GM20431 (cell line): ENCODE data around the gene CADPS.

Source experiments
- in situ Hi-C: fragments of 300-500 bp; cut with MseI, MboI; formaldehyde crosslinking; loops from one replicate; pipeline ENCODE4 v1.15.0; 2020; ENCODE audit warnings: low sequenced_read_pairs; ENCODE audit not compliant: unreplicated experiment

CADPS gene

DNA sequence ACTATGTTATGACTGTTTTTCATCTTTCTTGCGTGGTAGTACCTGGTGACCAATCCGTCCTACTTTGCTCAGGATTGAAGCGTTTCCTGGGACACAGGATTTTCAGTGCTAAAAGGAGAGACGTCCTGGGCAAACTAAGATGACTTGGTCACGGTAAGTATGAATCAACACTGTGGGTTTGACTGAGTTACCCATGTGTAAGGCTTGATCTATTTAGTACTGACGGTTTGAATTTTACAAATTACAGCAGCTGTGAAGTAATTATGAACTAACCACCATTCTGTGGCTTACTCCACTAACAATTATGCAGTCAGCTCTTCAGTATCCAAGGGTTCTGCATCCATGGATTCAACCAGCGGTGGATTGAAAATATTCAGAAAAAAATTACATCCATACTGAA lies 328.9 kb downstream of the CADPS start:
- in situ Hi-C loops: no loop called here

DNA sequence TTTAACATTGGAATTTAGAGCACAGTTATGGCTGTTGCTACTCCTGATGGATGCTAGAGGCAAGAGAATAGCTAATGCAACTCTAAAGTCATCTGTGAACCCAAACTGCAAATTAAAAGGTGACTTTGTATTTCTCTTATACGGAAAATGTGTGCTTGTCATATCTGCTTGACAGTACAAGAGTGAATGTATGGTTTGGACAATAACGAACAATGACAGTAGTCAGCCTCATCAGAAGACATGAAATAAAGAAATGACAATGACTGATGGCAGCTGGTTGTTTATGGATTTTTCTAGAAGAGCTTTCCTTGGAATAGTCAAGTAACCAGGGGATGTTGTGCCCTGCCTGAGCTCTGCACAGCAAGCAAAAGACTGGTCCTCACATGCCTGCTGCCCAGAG lies 333.0 kb downstream of the CADPS start:
- in situ Hi-C loops: no loop called here

DNA sequence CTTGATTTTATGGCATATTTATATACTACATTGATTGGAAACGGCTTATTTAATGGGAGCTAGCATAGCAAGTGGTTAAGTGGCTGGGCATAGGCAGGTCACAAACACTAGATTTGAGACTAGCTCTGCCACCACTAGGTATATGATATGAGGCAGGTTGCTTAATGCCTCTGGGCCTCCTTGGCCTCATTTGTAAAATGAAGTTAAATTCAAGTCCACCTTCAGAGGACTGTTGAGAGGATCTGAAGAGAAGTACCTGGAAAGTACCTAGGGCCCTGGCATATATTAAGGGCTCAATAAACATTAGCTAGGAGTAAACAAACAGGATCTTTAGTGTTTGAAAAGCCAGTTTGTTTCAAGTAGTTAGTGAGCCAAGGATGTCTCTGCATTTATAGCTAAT lies 335.5 kb downstream of the CADPS start:
- in situ Hi-C loops: no loop called here

DNA sequence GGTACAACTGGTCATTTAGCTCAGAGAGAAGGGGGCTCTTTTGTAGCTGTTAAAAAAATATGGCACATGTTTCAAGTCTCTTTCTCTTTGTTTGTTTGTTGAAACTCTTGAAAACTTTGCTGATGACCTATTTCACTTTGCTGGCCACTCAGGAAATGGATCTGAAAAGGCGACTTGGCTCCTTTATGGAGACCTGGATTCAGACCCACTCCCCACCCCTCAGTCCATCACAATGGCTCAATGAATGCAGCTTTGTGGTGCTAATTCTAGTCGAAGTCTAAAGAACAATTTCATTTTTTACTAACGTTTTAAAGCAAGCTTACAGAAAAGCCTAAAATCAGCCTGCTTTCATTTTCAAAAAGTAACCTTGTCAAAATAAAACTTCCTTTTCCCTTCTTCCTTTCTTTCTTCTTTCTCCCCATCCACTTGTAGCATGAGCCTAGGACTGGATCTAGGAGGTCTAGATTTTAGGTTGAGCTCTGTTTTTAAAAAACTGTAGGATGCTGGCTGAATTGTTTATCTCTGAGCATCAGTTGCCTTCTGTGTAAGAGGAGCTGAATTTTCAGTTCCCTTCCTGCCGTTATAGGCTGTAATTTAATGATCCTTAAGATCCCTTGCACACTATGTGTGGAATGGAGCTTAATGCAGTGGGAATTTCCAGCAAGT lies 336.4 kb downstream of the CADPS start:
- in situ Hi-C loops: no loop called here

DNA sequence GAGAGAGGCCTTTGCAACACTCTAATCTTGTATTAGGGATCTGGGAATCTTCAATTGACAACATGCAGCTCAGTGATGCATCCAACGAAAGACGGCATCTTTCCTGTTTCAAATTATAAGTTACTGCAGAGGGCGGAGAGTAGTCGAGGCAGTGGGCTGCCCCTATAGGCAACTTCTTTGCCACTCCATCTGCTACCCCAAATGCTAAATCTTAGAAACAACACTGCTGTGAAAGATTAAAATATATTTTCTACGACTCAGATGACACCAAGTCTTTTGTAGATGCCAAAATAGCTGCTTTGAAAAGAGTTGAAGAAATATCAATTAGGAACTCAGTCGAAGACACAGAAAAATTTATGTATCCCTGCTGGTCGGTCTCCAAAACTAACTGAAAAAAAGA lies 340.9 kb downstream of the CADPS start:
- in situ Hi-C loops: no loop called here

DNA sequence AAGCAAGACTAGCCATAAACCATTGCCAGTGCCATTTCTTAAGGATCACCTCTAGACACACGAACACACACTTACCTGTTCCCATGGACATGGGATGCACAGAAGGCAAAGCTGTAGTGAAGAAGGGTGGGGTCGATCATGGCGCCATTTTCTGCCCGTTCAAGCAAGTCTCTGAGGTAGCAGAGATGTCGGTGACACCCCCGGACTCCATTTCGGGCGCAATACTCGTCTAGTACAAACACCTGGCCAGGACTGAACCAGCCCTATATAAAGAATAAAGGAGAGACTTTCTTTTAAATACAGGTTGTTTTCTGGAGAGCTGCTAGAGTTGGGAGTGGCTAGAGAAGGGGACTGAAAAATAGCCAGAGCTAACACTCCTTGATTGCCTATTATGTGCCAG lies 342.4 kb downstream of the CADPS start:
- in situ Hi-C loops: no loop called here

DNA sequence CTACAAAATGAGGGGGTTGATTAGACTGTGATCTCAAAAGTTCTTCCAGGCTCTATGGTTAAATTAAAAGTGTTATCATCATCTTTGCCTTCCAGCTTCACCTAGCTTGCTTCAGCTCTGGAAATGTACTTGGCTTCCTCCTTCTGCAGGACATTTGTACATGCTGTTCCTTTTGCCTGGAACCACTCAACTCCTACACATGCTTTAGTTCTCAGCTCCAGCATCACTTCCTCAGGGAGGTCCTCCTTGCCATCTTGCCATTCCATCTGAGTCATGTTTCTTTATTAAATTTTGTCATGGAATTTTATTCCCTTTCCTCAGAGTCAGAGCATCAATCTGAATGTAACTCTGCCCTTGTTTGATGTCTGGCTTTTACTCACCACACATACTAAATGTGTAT lies 343.2 kb downstream of the CADPS start:
- in situ Hi-C loops: no loop called here

DNA sequence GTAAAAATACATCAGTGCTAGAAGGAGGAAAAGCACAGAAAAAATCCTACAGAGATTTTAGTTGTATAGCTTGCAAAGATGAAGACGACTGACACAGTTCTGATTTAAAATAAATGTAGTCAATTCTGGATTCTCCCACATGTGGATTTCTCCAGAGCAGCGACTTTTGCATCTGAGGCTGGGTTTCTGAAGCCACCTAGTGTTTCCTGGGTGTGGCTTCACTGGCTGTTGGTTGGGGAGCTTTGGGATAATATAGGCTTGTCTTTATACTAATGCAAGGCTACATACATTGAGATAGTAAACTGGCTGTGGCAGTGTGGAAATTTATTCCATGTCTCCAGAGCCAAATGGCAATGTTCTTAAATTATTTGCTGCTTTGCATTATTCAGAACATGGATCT lies 343.7 kb downstream of the CADPS start:
- in situ Hi-C loops: no loop called here

DNA sequence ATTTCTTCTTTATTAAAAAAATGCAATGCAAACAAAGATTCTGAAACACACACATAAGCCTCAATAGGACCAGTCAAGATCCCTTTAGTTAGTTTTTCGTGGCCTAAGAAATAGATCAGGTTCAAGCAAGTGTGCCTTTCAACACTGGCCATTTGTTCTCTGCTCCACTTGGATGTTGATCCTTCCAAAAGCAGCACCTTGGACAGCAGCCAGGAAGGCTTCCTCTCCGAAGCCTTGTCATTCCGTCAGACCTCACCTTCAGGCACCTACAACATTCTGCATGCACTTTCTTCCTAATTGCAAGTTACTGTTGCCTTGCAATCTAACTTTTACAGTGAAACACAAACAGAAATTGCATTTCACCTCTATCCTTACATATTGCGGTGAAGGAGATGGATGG lies 346.0 kb downstream of the CADPS start:
- in situ Hi-C loops: no loop called here

DNA sequence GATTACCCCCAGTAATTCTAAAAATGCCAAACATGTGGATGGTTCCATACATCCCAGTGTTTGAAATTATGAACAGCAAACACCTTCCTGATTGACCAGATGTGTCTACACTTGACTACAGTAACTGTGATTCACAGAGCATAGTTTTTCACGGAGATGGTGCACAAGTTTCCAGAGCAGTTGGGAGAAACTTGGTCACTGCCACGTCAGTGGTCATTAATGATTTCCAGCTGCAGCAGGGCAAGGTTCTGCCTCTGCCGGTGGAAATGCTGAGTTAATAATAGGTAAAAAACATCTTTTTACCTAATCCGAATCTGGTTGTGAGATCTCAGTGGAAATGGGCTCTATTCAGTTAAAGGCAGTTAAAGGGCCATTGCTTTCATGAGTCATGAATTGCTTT lies 347.7 kb downstream of the CADPS start:
- in situ Hi-C loops: no loop called here

DNA sequence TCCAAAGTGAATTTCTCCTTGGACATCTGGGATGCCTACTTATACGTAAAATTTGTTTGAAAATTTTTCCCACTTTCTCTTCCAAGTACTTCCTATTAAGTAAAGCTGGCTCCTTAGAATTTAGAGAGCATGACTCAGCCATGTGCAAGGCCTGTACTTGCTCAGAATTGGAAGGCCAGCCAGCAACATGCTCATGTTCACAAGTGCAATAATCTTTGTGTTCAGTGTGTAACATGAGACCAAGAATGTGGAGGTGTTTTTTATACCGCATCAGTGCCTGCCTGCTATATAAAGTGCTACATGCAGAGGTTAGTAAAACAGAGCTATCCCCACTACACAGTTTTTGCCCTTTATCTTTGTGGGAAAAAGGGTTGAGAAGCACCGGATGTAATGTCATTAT lies 349.9 kb downstream of the CADPS start:
- in situ Hi-C loops: no loop called here

DNA sequence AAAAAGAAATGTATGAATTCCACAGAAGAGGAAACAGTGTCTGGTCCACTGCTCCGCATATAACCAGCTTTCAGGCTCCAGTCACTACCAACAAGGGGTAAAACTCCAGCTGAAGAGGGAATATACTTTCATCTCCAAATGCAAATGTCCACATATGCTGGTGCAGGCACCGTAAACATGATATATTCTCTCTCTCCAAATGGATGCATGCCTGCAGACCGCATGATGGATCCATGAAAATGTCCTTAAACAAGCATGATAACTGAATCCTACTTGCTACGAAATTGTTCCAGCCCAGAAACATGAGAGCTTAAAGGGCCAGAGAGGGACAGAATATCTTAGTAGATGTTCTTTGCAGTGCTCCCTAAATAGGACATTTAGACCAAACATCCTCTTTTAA lies 351.5 kb downstream of the CADPS start:
- in situ Hi-C loops: no loop called here

DNA sequence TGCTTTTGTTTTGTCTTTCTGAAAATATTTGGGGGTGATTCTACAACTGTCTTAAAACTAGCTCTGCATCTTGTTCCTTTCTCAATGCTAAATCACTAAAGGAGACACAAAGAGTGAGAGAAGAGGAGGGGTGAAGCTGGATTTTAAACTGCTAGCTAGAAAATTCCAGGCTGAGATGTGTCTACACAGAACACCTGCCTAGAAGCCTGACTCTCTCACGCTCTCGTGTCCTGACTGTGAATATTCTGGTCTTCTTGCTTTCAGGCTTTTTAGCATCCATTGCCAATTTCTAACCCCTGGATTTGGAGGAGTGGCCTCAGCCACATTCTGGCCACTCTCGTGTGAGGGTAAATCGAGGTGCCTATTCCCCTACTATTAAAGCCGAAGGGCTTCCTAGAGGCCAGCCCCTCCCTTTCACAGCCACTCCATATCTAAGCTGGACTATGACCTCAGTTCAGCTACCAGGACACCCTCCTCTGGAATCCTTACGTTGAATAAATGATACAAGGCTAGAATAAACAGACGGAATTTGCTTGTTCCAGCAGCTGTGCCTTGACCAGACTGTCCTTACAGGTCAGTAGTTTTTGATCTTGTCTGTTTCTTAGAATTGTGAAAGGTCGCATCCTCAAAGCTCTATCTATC lies 353.6 kb downstream of the CADPS start:
- in situ Hi-C loops: no loop called here

DNA sequence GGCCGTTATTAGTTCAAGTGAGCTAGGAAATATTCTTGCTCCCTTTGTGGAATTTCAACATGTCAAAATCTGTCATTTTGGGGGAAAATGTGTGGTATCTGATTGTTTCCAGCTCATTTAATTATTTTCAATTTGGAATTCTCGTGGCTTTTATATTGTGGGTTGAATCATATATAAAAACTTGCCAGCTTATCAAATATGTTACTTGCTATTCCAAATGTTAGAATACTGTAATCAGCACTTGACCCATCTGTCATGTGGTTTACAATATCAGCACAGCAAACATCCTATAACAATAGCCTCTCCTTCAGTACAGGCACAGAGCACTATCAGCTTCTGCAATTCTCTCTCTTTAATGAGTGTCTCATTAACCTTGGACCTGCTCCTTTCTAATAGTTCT lies 371.7 kb downstream of the CADPS start:
- in situ Hi-C loops: no loop called here

DNA sequence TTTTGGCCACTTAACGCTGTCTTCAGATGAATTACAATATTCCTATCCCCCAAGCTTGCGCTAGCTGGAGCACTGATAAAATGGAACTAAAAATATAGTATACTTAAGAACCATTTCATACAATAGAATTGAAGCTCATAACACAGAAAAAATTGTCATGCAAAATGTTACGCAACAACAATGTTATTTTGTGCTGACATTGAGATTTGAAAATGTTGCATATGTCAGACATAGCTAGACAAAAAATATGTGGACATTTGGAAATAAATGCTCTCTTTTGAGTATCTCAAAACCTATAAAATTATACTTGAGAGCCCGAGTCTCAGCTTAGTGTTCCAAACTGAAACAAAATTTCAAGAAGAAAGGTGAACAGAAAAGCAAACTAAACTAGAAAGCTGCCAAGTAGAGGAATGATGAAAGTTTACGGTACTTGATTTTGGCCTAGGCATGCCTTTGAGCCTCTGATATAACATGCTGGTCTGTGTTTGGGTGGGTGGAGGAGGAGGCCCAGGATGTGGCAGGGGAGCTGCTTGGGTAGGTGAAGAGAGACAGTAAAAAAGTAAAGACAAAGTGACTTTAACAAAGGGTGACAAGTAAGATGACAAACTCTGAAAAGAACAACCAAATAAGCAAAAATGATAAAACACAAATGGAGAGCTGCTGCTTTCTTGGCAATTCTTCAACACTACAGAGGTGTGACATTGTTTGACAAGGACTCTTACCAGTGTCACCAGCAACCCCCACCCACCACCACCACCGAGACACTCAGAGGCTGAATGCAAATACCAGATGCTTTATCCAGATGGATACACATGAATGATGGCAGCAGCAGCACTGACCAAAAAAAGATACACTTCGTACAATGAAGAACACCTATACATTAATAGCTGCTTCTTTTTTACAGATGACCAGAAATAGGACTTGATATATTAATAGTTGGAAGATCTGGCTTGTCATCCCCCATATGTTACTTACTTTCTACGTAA lies 372.6 kb downstream of the CADPS start:
- in situ Hi-C loops: no loop called here

DNA sequence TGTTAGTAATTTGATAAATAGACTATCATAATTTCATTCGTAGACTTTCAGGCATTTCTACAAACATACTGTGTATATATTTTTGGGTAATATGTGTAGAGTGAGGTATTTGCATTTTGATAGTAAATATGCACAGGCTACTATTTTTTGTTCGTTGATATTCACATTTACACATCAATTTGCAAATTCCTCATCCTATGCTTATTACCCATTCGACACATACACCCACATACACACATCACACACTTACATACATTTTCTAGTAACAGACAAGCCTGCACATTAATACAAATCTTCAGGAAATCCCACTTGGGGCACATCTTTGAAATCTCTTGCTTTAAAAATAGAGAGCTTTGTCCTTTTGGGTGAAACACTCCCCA lies 373.9 kb downstream of the CADPS start:
- in situ Hi-C loops: no loop called here

DNA sequence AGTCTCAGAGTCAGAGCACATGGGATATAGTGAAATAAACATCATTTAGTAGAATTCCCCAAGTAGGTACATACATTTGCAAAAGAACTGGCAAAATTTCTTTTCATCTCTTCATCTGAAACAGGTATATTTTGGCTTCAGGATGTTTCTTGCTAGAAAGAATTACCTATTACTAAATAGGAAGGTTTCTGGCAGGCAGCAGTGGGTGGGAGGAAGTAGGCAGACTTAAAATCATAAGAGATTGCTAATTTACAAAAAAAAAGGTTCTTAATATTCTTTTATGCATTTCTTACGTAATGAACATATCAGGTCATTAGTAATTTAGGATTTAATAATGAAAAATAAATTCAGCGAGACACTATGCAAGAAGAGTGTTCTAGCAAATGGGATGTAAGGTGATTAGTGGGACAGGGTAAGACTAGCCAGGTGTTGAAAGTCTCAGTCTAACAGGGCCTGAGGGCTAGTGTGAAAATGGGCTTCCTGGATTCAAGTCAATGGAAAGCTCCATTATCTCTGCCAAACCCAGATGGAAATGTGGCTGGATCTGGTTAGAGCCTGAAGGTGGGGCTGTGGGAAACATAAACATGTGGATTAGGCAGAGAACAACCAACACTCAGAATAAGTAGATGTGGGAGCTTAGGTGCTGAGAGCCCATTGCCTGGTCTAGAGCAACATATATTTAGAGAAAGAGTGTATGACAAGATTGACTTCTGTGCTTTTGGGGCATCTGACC lies 374.5 kb downstream of the CADPS start:
- in situ Hi-C loops: no loop called here

DNA sequence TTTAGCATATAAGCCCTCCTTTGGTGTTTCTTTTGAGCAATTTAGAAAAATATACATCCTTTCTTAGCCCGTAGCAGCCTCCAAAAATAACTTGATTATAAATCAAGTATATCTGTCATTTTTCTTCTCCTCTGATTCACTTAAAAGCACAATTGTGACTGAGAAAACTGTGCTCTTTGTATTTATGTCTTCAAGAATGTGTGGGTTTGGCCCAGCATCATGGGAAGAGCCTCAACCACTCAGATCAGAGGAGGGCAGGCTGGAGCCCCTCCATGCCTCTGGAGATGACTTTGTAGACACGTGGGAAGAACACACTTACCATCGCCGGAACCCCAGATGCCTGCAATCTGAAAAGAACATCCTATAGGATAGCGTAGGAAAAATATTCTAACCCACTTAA lies 378.1 kb downstream of the CADPS start:
- in situ Hi-C loops: no loop called here

DNA sequence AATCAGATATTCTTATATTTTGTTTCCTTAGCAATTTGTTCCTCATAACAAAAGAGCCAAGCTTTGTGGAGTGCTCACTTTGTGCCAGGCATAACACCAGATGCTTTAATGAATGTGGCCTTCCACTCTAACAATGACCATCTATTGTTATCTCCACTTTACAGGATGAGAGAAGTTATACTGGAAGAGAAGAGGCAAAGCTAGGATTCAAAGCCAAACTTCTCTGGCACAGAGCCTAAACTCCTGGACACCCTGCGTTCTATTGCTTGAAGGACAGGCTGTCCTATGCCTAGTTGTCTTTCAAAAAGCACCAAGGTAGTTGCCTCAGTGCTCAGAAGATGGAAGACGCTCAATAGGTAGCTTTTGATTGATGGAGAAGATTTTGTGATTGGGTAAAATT lies 378.7 kb downstream of the CADPS start:
- in situ Hi-C loops: no loop called here

DNA sequence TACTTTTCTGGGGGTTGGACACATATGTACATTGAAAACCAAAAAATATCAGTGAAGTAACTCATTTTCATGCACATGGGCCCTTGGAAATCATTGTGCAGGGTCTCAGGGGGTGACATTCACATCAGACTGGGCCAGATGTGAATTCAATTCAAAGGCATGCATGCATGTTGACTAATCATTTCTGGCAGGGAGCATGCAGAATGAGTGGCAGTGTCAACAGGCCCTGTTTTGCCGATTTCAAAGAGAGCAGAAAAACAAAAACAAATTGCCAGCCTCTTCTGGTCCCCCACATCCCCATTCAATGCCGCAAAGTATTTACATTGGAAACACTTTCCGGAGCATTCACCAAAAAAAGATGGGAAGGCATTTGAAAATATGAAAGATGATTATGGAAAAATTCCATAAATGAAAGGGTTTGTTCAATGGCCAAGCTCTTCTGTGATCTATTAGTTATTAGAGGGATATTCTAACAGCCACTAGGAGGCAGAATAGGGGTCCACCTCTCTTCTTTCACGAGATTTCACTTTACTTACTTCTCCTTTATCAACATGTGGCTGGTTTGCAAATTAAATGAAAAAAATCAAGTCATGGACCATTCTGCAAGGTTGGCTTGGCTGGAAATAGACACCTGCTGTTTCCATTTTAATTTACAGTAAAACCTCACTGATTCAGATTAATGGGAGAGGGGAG lies 382.0 kb downstream of the CADPS start:
- in situ Hi-C loops: no loop called here
